Liver (tissue), 3 donors: ENCODE measurements around the gene NOTO.

ENCODE experiments used
- ATF3 ChIP-seq: IDR thresholded peaks from 2 replicates; pipeline ENCODE4 v1.6.1; 2016; ENCODE audit warnings: antibody characterized with exemption
- CTCF ChIP-seq: fragments of 150-350 bp; IDR thresholded peaks from 2 replicates; pipeline ENCODE4 v1.5.1; 2017; ENCODE audit warnings: improper control_type of control experiment, low read depth, low read length; ENCODE audit not compliant: missing input control
- FOXA1 ChIP-seq: IDR thresholded peaks from 2 replicates; pipeline ENCODE4 v1.6.1; 2016; ENCODE audit warnings: antibody characterized with exemption
- HNF4A ChIP-seq, 2 donors: conservative IDR thresholded peaks; 2 replicates each; pipeline ENCODE4 v1.6.1; 2016; ENCODE audit warnings: antibody characterized with exemption in 2 of 2, mild to moderate bottlenecking in 2 of 2
- MAX ChIP-seq: IDR thresholded peaks from 2 replicates; pipeline ENCODE4 v1.6.1; 2016; ENCODE audit warnings: antibody characterized with exemption
- NR2F2 ChIP-seq: IDR thresholded peaks from 2 replicates; pipeline ENCODE4 v1.6.1; 2016; ENCODE audit warnings: antibody characterized with exemption
- RAD21 ChIP-seq, 2 donors: IDR thresholded peaks; 2 replicates each; pipeline ENCODE4 v1.6.1; 2016; ENCODE audit warnings: antibody characterized with exemption in 2 of 2, mild to moderate bottlenecking in 2 of 2
- REST ChIP-seq: IDR thresholded peaks from 2 replicates; pipeline ENCODE4 v1.6.1; 2016; ENCODE audit warnings: antibody characterized with exemption, mild to moderate bottlenecking
- RXRA ChIP-seq, 2 donors: IDR thresholded peaks; 2 replicates each; pipeline ENCODE4 v1.6.1; 2017 to 2018; ENCODE audit warnings: antibody characterized with exemption in 2 of 2, mild to moderate bottlenecking in 1 of 2
- SP1 ChIP-seq: IDR thresholded peaks from 2 replicates; pipeline ENCODE4 v1.6.1; 2018; ENCODE audit warnings: antibody characterized with exemption, mild to moderate bottlenecking
- TAF1 ChIP-seq: conservative IDR thresholded peaks from 2 replicates; pipeline ENCODE4 v1.6.1; 2016; ENCODE audit warnings: antibody characterized with exemption, mild to moderate bottlenecking
- YY1 ChIP-seq: IDR thresholded peaks from 2 replicates; pipeline ENCODE4 v1.6.1; 2016; ENCODE audit warnings: antibody characterized with exemption, mild to moderate bottlenecking
- ZBTB33 ChIP-seq: IDR thresholded peaks from 2 replicates; pipeline ENCODE4 v1.6.1; 2016; ENCODE audit warnings: antibody characterized with exemption
- donor health status: healthy.
- donor health status: healthy.

- TF ChIP-seq REST (no peak), CTCF (no peak), NR2F2 (no peak), RAD21 (IDR thresholded peaks at IDR 0.05) (no peak), ATF3 (no peak), TAF1 (no peak), HNF4A (conservative IDR thresholded peaks at IDR 0.05) (no peak), SP1 (no peak), ZBTB33 (no peak), YY1 (no peak), RXRA (IDR thresholded peaks at IDR 0.05) (no peak), MAX (no peak), FOXA1 (no peak)
Measured at GRCh38 chr2:73223821-73224220, 21.4 kb downstream of the NOTO start.
